ENCODE data around the gene SORCS2.

GRCh38 chr4:7370038-7370437 is 177.7 kb downstream of the SORCS2 start:
- no peak for TF ChIP-seq EZH2 (IDR thresholded peaks at IDR 0.05; ENCODE audit: insufficient read depth, low read length)
- no peak for TF ChIP-seq CTCF (IDR thresholded peaks at IDR 0.05; ENCODE audit: insufficient read depth, low read depth, low read length)

Measured in astrocyte (in vitro differentiated cells and primary cell).